Measurements from ENCODE around the gene KRTAP22-1.

The KRTAP22-1 gene

GRCh38 chr21:30600787-30601186 lies at the start of gene KRTAP22-1:
Gene KRTAP22-1 (plus strand): TSS chr21:30601087.
- no peak for DNase-seq

GRCh38 chr21:30552782-30553181 lies 48.1 kb upstream of the KRTAP22-1 start:
- no peak for DNase-seq

GRCh38 chr21:30555095-30555494 lies 45.8 kb upstream of the KRTAP22-1 start:
- DNase-seq: no peak

DNA sequence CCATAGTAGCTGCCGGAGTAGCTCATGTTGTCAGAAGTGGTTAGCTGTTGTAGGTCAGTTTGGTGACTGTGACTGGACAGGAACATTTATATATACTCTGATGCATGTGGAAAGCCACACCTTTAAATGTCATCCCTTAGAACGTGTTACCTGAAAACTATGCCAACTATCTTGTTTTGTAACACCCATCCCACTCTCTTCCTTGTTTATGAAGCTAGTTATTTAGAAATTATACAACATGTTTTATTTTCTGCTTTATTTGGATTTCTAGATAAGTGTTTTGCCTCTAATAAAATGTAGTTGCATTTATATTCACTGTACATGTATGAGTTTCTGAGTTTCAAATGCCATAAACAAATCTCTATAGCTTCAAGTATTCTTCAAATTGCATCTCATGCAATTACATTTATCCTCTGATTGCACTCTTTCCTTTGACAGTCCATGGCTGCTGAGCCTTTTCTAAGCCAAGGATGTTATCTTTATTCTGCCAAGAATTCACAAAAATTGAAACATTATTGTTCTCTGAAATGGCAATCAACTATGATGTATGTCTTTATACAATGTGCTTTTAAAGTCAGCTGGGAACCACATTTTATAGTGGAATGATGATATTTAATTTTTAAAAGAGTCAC lies 39.5 kb upstream of the KRTAP22-1 start, which contains the start of gene KRTAP19-7:
KRTAP19-7 (minus strand) TSS at position 51 of the 632 bp plus-strand sequence; CDS start at position 26, 25 bp downstream.
- DNase-seq: no peak

DNA sequence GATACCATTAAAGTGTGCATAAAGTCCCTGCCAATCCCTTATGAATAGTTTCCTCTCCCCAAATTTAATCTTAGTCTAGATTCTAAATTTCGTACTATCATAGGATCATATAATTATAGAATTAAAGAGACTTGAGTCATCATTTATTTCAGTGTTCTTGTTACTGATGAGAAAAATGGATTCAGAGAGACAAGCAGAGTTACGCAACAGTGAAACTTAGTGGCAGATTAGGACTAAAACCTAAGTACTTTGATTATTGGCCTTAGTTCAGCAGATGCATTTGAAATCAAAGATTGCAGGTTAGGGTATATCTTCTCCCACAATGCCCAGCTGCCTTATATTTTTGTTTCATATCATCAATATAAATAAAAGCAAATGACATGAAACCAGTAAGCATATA lies 38.9 kb upstream of the KRTAP22-1 start:
- no peak for DNase-seq

- no peak for DNase-seq
These were observed 37.8 kb upstream of the KRTAP22-1 start for GRCh38 chr21:30563072-30563471.

DNA sequence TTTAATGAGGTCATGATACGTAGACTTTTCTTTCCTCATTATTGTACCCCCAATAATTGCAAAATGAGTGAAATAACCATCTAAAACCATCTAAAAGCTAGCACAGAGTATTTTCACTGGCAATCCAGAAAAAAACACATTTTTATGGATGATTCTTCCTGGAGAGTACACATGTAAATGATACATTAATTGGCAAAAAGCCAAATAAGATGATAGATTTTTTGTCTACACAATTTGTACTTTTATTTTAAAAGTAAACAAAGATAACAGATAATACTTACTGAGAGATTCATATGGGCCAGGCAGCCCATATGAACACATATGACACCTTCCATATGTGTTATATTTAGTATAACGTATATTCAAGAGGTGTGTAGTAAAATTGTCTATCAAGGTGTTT lies 37.3 kb upstream of the KRTAP22-1 start:
- no peak for DNase-seq

DNA sequence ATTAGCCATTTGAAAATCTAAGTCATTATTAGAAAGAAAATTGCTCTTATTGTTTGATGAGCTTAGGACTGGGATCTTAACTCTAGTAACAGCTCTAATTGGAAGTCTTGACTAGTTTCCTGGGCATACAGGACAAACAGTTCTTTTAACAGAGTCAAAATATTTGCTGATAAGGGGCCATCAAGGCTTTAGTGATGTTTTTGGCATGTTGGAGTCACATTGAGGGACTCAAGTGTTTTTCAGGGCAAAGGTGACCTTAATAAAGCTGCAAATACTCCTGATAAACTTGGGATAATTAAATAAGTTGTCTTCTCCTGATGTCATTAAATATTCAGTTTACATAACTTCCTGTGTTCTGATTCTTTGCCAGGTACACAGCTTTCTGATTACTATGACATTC lies 33.3 kb upstream of the KRTAP22-1 start:
- no peak for DNase-seq

GRCh38 chr21:30577766-30578165 lies 23.1 kb upstream of the KRTAP22-1 start:
- DNase-seq: no peak

GRCh38 chr21:30579346-30579745 lies 21.5 kb upstream of the KRTAP22-1 start:
- DNase-seq: no peak

DNA sequence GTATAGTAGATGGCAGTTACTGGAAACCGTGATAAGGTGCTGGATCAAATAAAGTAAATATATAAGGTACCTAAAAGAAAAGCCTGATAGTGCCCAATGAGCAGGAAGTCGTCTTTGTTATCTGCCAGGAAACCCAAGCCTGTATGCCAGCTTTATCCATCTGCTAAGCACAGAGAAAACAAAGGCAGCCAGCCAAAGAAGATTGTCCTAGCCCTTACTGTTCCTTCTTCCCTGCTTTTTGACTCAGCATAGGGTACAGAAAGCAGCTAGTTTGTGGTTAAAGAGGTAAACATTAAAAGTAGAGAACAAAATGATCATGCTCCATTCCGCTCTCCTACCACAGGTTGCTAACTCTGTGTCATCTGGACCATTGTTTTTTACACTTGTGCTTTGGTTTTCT lies 20.8 kb upstream of the KRTAP22-1 start:
- no peak for DNase-seq

- DNase-seq: no peak
These were observed 18.0 kb upstream of the KRTAP22-1 start for GRCh38 chr21:30582870-30583269.

GRCh38 chr21:30590297-30590696 lies 10.6 kb upstream of the KRTAP22-1 start, which contains the start of gene KRTAP22-2:
Gene KRTAP22-2 (minus strand): TSS chr21:30590397.
- no peak for DNase-seq

DNA sequence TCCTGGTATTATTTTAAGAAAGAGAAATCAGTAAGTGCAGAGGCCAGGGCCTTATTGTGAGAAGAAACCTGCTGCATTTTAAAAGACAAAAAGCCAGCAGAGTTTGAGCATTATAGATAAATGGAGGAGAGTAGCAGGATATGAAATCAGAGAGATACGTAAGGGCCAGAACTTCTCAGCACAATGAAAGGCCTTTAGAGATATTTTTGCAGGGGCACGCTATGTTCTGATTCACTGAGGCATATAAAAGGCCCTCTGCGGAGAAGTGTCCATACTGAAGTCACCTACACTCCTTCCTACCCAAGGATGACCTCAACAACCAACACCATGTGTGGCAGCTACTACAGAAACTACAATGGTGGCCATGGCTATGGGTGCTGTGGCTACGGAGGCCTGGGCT lies 8.7 kb upstream of the KRTAP22-1 start, which contains the start of gene KRTAP6-3:
KRTAP6-3 (plus strand) TSS at position 301 of the 400 bp plus-strand sequence; CDS start at position 307, 6 bp downstream.
- no peak for DNase-seq

- DNase-seq: no peak
These were observed 2.1 kb upstream of the KRTAP22-1 start, which contains the start of gene KRTAP6-2 for GRCh38 chr21:30598802-30599201. Gene KRTAP6-2 (minus strand): TSS chr21:30598902. CDS start chr21:30598874, 28 bp downstream.

DNA sequence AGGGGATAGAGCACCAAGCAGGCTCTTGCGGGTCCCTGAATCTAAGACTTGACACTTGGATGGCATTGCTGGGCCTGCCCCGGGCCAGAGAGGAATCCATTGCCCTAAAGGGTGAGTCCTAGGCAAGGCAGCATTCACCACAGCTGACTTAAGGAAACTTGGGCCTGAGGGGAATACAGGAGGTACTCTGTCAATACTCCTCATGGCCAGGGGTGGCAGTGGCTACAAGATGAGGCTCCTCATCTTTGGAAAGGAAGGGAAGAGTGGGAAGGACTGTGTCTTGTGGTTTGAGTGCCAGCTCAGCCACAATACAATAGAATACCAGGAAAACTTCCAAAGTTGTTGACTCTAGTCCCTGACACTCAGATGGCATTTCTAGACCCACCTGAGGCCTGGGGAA lies 5.1 kb downstream of the KRTAP22-1 start:
- no peak for DNase-seq

- DNase-seq: no peak
These were observed 11.2 kb downstream of the KRTAP22-1 start for GRCh38 chr21:30612132-30612531.

DNA sequence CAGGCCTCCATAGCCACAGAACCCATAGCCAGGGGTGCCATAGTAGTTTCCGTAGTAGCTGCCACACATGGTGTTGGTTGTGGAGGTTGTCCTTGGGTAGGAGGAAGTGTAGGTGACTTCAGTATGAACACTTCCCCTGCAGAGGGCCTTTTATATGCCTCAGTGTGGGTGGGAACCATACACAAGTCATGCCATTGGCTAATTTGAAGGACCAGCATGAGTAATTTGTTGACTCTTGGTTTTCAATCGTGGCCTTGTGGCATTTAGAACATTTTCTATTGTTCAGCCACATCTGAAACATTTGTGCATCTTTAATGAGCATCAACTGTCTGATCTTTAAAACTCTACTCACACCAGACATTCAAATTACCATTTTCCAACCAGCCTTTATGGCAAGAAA lies 12.9 kb downstream of the KRTAP22-1 start, which contains the start of gene KRTAP6-1:
KRTAP6-1 (minus strand) TSS at position 95 of the 400 bp plus-strand sequence; CDS start at position 69, 26 bp downstream.
- DNase-seq: no peak

DNA sequence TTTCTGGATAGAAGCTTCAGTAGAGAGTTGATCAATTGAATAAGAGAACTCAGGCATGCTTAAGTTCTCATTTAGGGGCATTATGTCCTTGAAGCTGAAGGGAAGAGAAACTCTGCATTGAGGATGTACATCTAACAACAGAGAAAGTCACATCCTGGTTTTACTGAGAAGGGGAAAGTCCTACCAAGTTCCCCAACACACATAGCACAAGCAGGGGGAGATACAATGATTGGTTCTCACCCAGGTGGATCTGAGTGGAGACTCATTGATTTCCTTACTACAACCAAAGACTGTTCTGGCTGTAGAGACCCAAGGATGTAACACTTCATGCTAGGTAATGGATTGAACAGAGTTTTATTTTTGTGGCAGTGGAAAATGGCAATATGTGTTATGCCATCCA lies 14.3 kb downstream of the KRTAP22-1 start:
- DNase-seq: no peak

- DNase-seq: no peak
These were observed 15.2 kb downstream of the KRTAP22-1 start, which contains the start of gene KRTAP20-1 for GRCh38 chr21:30616125-30616524. Gene KRTAP20-1 (plus strand): TSS chr21:30616425. CDS start chr21:30616455, 30 bp downstream.

DNA sequence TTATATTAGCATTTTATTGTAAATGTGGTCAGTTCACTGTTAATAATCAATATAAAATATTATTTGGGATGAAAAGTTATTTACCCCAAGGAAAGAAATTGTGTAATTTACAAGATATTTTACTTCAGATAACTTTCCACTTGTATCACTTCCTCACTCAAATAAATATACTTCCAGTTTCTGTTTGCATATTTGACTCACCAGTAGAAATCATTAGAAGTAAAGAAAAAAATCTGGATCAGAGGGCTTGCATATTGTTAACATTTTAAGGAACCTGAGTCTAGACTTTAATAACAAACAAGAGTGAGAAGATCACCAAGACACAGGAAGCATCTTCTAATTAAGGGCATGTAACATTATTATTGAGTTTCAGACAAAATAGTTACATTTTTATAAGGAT lies 19.2 kb downstream of the KRTAP22-1 start:
- no peak for DNase-seq

- no peak for DNase-seq
These were observed 19.6 kb downstream of the KRTAP22-1 start, which contains the start of gene KRTAP20-4 for GRCh38 chr21:30620522-30620921. Gene KRTAP20-4 (plus strand): TSS chr21:30620627.

DNA sequence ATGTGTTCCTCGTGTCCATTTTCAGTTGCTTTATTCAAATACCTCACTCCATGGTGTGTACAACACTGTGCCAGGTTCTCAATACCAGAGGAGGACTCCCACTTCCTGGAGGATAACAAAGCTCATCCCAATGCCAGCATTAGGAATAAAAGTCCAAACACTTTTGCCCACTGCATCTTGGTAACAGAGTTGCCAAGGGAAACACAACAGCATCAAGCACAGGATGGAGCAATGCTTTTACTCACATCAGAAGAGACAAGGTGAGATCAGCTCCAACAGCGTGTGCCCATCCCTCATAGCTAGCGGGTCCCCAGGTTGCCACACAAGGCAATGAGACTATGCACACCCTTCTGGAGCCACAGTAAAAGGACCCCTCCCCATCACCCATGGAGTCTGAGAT lies 22.5 kb downstream of the KRTAP22-1 start:
- DNase-seq: no peak

DNA sequence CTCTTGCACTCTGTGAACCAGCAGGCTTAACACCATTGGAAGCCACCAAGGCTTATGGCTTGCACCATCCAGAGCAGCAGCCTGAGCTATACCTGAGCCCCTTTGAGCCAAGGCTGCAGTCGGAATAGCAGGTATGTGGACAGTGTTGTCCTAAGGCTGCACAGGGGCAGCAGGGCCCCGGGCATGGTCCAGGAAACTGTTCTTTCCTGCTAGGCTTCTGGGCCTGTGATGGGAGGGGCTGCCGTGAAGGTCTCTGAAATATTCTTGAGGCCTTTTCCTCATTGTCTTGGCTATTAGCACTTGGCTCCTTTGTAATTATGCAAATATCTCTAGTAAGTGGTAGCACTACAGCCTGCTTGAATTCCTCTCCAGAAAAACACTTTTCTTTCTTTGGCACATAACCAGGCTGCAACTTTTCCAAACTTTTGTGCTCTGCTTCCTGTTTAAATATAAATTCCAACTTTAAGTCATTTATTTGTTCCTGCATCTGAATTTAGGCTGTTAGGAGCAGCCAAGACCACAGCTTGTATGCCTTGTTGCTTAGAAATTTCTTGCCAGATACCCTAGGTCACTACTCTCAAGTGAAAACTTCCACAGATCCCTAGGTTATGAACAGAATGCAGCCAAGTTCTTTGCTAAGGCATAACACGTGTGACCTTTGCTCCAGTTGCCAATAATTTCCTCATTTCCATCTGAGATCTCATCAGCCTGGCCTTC lies 24.7 kb downstream of the KRTAP22-1 start:
- DNase-seq: no peak

Data from bone marrow (tissue), 2 donors.